T-helper 9 cell (primary cell): ENCODE measurements around the gene WWOX.
"Not testable (repeated sequence)": the region's sequence is repeated elsewhere in the genome, so short reads cannot be mapped to it uniquely, and the experiment has no call there.

Source experiments
- DNase-seq: peaks from one replicate; pipeline ENCODE4 v3.0.0-alpha.2; 2020

Gene WWOX

DNA sequence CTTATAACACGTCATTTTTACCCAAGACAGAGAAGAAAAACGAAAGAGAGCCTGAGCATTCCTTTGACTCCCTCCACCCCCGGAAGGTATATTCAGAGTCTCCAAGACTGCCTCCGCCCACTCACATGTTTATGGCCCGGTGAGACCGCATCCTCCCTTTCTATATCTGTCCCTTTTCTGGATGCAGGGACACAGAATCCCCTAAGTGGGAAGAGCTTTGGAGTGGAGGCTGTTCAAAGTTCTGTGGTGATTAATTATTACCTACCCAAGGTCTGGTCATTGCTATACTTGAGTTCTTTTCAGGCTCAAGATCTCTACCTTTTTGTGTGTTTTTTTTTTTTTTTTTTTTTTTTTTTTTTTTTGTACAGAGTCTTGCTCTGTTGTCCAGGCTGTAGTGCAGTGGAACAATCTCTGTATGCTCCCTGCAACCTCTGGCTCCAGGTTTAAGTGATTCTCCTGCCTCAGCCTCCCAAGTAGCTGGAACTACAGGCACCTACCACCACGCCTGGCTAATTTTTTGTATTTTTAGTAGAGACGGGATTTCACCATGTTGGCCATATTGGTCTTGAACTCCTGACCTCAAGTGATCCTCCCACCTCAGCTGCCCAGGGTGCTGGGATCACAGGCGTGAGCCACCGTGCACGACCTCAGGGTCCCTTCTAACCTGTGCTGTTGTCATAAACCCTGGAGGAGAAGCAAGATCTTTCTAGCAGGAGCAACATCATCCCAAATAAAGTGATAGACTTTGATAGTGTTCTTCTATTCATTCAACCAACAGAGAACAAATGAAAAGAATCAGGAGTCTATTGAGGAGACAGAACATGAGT lies 407.1 kb downstream of the WWOX start:
- no peak for DNase-seq

DNA sequence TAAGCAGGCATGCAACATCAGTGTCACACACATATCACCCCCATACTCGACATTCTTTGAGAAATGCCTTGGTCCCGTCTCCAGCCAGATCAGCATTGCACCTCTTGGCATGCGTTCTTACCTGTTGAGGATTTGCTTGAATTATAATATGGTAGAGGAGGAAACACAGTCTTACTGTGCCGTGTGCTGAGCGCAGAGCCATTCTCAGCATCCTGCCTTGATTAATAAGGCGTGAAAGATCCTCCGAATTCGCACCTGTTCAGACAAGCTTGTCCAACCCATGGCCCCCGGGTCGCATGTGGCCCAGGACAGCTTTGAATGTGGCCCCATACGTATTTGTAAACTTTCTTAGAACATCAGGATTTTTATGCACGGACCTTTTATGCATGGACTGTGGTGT lies 408.1 kb downstream of the WWOX start:
- no peak for DNase-seq

DNA sequence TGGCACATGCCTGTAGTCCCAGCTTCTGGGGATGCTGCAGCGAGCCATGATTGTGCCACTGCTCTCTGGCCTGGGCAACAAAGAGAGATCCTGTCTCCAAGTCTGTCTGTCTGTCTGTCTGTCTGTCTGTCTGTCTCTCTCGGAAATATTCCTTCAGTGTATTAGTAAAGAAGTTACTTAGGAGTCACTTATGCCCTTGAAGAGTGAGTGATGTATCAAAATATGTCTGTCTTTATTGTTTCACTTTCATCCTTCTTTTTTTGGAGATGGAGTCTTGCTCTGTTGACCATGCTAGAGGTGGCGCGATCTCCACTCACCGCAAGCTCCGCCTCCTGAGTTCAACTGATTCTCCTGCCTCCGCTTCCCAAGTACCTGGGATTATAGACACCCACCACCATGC lies 410.5 kb downstream of the WWOX start:
- DNase-seq: no peak

DNA sequence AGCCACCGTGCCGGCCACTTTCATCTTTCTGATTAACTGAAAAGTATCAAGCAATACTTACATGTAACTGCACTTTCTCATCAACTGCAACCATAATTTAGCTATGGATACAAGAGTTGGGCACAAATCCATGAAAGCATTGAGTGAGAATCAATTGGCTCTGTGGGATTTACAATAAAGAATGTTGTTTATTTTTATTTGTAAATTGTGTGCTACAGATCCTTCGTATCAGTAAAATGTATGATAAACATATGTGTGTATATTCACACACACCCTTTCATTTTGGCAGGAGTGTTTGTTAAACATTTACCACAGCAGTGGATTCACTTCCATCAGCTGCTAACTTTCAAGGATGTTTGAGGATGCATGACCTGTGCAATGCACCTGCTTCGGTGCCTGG lies 411.0 kb downstream of the WWOX start:
- no peak for DNase-seq

DNA sequence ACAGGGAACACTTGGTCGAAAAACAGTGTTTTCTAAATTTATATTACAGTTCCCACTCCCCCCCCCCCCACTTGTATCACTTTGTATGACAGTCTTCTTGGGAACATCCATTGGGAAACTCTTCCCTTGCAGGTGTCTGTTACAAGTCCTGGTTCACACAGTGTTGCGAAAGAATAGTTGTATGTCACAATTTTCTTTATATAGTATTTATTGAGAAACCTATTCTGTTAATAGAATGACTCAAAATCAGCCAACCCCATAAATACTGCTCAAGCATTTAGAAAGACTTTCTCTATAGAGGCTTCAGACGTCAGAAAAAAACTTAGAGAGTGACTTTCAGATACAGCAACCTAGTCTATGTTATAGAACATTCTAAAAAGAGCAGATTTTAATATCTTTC lies 414.4 kb downstream of the WWOX start:
- no peak for DNase-seq

DNA sequence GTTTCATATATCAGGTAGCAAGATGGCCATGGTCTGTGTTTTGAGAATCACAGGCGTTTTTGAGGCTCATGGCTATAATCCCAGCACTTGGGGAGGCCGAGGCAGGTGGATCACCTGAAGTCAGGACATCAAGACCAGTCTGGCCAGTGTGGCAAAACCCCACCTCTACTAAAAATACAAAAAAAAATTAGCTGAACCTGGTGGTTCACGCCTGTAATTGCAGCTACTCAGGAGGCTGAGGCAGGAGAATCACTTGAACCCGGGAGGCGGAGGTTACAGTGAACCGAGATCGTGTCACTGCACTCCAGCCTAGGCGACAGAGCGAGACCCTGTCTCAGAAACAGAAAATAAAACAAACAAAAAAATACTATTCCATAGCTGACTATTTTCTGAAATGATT lies 415.4 kb downstream of the WWOX start:
- DNase-seq: not testable (repeated sequence)

DNA sequence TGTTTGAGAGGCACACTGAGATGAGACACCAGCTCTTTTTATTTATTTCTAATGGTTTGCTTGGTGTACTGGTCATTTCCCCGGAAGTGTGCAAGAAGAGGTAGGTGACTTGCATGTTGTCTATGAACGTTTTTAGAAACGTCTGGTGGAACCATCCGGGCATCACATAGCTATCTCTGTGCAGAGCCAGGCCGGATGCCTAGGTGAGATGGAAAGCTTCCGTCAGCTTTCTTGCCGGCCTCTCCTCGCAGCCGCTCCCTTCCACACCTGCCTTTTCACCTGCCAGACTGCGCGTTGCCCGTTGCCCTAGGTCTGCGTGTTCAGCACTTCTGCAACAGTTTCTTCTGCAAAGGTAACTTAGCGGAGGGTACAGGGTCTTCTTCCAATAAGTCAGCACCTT lies 416.0 kb downstream of the WWOX start:
- no peak for DNase-seq

DNA sequence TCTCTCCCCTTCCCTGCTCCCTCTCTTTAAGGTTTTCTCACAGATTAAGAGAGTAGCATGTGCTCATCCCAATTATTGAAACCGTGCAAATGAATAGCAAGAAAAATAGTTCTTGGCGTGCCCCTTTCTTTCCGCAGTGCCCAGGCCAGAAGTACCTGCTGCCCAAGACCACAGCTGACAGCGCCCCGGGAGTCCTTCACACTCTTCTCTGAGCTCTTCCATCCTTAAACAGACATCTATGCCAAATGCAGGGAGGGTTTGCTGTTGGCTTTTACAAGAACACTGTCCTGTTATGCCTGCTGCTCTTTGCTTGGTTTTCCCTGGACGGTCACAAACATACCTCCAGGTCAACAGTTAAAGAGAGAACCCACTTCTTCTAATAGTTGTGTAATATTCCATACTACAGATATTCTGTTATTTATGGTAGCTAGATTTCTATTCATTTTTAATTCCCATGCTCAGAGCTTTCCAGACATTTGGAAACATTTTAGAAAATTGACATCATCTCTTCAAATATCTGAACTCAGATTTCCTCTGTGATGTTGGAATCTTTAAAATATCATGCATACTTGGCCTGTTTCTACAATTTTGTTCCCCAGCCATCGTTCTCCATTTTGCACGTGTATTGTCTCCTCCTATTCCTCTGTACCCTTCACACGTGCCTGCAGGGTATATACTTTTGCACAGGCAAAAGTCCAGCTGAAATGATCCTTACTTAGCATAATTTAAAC lies 416.7 kb downstream of the WWOX start:
- no peak for DNase-seq

DNA sequence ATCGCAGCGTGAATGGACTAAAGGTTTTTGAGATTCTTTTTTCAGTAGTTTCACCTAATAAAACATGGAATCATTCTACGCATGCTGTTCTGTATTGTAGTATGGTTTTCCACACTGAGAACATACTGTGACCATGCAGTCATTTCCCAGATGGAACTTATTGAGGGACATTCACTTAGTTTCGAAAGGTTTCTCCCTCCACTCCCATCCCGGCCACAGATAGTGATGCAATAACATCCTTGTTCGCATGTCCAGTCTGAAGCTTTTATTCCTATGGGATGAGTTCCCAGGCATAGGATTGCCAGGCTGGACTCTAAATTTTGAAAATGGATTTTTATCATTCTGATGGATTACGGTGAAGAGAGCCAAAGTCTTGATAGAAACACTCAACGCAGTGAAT lies 420.4 kb downstream of the WWOX start:
- no peak for DNase-seq

DNA sequence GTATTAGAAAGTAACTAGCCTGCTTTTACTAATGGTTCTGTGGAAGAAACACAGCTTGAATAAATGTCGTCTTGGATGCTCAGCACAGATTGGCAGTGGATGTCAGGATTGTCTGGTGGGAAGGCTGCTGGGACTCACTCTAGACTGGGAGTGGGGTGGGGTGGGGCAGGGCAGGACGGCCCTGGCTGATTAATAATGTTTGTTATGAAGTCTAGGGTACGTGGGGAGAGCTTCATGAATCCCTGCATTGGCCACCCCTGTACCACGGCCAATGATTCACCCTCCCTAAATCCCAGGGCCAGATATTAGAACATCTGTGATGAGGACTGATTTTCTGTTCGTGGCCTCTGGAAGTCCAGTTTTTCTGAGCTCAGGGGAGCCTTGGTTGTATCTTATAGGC lies 421.0 kb downstream of the WWOX start:
- DNase-seq: no peak

DNA sequence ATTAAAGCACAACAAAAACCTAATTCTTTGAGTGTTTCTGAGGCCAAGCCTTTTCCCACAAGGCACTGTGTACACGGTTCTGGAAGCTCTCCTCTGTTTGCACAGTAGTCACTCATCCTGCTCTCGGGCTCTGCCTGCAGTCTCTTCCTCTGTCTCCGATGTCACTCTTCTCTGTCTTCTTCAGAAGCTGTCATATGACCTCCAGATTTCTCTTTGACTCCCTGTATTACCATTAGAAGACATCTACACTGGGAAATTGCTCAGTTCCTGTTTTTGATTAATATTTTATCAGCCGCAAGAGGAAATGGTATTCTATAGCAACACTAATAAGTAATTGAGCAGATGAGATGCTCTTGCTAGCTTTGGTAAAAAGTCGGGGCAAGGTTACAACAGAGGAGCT lies 422.9 kb downstream of the WWOX start:
- DNase-seq: no peak

DNA sequence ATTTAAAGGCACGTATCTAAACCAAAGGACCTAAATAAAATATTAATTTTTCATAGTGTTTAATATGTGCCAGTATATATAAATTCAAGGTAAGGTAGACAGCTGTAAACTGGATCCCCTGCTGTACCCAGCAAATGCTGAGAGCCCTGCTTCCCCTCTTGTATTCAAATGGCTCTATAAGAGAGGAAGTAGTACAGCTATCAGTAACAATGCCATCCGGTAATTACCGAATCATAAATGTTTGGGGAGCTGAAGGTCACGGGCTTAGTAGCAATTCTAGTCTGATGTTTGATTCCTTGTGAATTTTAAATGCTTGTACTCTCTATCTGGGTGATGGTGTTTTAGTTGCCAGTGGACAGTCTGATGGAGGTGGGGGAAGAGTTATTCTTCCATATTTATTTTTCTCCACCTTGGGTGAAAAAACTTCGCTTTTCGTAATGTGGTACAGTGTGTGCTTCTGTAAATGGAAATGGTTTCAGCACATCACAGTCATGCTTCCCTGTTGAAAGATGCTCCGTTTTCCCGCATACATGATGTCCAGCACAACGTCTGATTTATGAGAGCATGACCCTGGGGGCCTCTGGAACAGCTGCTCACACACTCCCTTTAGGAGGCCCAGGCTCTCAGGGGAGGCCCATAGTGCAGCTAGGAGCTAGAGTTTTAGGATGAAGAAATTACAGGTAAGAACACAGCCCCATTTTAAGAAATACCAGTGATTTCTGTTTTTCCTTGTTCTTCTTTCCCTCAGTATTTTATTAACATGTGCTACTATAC lies 423.9 kb downstream of the WWOX start:
- DNase-seq: no peak

DNA sequence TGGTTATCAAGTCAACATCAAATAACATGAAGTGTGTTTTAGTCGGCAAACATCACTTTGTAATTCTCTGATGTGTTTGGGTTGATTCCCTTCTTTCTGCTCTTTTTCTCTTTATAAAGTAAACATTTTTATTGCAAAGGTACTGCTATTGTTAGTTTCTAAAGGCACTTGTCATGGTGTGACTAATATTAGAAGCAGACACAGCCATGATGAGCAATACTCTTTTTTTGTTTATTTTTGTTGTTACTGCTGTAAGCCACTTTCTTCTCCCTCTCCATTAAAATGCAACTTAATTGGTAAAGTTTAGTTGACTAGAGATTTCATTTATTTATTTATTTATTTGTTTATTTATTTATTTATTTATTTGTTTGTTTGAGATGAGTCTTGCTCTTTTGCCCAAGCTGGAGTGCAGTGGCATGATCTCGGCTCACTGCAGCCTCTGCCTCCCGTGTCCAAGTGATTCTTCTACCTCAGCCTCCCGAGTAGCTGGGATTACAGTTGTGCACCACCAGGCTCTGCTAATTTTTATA lies 424.7 kb downstream of the WWOX start:
- DNase-seq: no peak

DNA sequence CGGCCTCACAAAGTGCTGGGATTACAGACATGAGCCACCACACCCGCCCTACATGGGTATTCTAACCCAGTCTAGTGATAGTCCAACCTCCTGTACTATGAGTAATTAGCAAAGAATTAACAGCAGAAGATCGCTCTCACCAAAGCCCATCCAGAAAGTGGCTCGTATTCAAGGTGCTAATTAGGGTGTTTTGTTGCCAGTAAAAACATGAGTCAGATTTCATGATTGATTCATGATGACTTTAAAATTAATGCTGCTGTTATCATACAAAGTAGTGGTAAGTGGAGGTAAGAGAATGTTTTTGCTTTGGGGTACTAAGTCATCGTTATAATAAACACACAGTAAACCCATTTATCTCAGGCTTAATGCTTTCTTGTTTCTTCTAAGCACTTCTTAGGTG lies 428.8 kb downstream of the WWOX start:
- no peak for DNase-seq

DNA sequence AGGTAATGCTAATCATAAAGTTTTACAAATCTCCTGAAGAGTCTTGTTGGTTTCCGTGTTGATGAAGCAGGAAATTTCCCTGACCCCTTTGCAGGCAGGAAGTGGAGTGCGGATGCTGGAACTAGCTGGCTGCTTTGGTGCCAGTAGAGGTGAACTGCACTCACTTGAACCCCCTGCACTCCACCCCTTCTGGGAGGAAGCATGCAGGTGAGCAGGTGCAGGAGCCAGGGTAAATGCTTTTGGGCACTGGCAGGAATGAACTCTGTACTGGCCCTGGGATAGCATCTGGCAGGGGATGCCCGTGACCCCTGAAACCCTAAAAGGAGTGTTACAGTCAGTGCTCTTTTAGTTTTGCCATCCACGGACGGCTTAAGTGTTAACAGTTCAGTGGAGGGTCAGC lies 430.4 kb downstream of the WWOX start:
- DNase-seq: no peak

DNA sequence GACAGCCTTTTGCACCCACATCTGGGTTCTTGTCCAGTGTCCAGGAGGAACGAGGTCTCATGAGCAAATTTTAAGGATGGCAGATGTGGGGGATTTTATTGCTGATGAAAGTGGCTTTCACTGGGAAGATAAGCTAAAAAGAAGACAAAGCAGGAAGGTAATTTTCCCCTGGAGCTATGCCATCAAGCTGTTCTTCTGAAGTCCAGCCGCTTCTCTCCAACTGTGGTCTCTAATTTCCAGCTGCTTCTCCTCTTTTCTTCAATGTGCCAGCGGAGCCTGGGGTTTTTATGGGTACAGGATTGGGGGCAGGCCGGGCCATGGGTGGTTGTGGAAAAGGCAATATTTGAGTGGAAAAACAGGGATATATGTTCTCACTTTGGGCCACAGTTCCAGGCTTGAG lies 430.8 kb downstream of the WWOX start:
- no peak for DNase-seq

DNA sequence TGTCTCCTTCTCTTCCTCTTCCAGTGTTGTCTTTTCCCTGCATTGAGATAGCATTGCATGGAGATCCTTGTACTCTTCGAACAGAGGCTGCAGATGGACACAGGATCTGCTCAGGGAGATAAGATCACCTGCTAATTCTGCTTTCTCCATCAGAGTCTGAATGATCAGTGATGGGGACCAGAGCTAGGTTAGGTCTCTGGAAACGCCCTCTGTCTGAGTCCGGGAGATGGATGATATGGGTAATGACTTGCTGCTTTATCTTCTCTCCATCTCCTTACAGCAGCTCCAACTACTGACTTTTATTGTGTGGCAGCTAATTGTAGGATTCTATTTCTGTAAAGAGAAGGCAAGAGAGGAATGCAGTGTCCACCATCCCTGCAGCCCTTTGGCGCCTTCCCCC lies 435.6 kb downstream of the WWOX start:
- DNase-seq: no peak

DNA sequence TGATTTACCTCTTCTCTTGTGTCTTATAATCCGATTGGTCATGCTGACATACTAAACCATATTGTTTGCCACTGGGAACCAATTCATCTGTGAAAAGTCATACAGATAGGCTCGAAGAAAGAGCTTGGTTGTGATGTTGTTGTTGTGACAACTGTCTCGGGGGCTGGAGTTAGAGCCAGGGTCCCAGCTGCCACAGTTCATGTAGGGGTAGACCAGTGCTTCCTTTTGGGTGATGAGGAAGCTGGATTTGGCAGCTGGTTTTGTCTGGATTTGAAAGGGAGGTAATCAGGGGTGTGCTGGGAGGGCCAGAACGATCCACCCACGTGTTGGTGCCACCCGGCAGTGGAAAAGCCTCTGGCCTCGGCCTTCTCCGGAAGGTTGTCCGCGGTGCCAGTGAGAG lies 438.1 kb downstream of the WWOX start:
- DNase-seq: no peak

DNA sequence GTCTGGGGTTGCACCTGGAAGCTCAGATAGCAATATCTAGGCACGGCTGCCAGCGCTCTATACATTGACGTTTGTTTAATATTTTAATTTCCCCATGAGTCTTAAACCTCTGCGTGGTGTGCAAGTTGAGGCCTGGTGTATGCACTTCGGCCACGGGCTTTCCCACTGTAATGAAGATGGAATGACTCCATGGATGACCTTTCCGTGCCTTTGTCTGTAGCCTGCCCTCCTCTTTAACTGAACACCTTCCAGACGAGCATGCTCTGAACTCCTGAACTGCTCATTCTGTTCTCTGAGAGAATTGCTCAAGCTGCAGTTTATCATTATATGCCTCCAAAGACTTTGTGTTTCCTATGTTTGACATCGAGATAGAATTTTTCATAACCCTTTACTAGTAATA lies 438.8 kb downstream of the WWOX start:
- DNase-seq: no peak

DNA sequence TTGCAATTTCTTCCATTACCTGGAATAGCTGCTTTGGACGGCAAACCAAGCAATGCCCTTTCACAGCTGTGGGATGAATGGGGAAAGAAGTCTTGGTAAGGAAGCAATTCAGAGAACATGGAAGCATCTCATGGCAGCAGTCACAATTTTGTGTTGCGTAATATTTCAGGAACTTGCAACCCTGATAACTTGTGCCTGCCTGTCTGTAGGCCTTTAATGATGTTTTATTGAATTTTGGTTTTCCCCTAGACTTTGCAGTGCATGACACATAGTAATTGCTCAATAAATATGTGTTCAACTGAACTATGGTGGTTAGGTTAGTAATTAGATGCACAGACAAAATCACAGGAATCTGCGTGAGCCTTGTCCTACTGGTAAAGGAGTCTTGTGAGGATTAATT lies 439.5 kb downstream of the WWOX start:
- no peak for DNase-seq

DNA sequence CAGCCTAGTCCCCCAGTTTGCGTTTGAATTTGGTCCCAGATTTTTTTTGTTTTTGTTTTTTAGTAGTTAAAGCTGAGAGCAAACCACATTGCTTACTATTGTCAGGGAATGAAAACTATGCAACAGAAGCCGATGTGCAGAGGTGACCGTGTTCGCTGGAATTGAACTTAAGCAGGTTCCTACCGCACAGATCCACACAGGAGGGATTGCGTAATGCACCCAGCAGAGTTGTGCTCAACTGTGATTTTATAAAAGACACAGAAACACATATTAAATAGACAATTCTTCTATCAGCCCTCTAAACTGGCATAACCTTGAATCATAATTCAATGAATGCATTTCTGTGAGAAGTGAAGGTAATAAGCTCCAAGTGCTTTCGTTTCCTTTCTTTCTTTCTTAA lies 443.0 kb downstream of the WWOX start:
- DNase-seq: no peak

DNA sequence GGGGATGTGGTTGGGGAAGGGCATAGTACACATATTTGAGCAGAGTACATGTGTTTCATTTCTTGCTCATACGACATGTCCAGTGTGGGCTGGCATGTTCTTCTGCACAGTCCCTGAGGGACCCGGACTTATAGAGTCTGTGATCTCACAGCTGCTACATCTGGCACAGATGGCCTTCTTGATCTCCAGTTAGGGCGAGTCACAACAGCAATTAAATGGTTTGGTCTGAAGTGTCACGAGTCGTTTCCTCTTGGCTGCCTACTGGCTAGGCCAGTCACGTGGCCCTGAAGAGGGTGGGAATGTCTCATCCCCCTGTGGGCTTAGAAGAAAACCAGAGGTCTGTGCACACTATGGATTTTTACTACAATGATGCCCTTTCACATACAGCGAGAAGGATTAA lies 443.6 kb downstream of the WWOX start:
- DNase-seq: no peak

DNA sequence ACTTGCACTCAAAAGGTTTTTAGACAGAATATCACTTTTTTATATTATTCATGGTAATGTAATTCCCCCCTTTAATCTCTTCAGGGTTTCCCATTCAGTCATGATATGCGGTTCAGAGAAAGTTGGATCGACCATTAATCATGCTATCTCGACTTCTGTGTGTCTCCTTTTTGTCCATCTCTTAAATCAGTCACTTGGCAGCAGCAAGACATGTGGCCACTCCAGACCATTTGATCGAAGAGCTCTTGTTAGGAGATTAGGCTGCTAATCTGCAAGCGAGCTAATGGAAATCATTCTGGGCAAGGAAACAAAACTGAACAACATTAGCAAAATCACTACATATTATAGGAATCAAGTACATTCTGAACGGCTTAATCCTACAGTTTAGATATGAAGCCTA lies 449.9 kb downstream of the WWOX start:
- no peak for DNase-seq
